ENCODE data around the gene CGREF1.
A peak's percentile ranks its signal among the peaks of the same experiment; 100 is the strongest.

GRCh38 chr2:27133905-27134780 is 15.2 kb upstream of the CGREF1 start, which contains the start of gene PREB:
- TF ChIP-seq CTCF (IDR thresholded peaks at IDR 0.05) (peak in 1 of 3 experiments; percentile 7), POLR2A (IDR thresholded peaks at IDR 0.05) (peak; percentile 74)
